Islet of Langerhans (tissue), 1 donor: ENCODE data around the gene ADRB1.

Experiments used
- FAIRE-seq: peaks from one replicate; lab custom pipeline; 2011; peaks lifted over from hg19 to GRCh38; lab: Jason Lieb, UNC

The ADRB1 gene

GRCh38 chr10:114026189-114027040 is 17.3 kb upstream of the ADRB1 start:
- no peak for FAIRE-seq

- no peak for FAIRE-seq
Observed at GRCh38 chr10:114027041-114027394, 16.6 kb upstream of the ADRB1 start.

GRCh38 chr10:114027951-114028350 is 15.7 kb upstream of the ADRB1 start:
- no peak for FAIRE-seq

GRCh38 chr10:114028425-114028824 is 15.2 kb upstream of the ADRB1 start:
- no peak for FAIRE-seq

GRCh38 chr10:114029655-114030054 is 14.0 kb upstream of the ADRB1 start:
- no peak for FAIRE-seq

- no peak for FAIRE-seq
Observed at GRCh38 chr10:114030140-114030539, 13.5 kb upstream of the ADRB1 start.

- FAIRE-seq = no peak
Observed at GRCh38 chr10:114031073-114031972, 12.3 kb upstream of the ADRB1 start.

- FAIRE-seq = no peak
Observed at GRCh38 chr10:114033566-114033965, 10.1 kb upstream of the ADRB1 start.

GRCh38 chr10:114034923-114035645 is 8.6 kb upstream of the ADRB1 start:
- no peak for FAIRE-seq

- FAIRE-seq = no peak
Observed at GRCh38 chr10:114035791-114036190, 7.9 kb upstream of the ADRB1 start.

- FAIRE-seq = no peak
Observed at GRCh38 chr10:114038819-114039218, 4.8 kb upstream of the ADRB1 start.

- FAIRE-seq = no peak
Observed at GRCh38 chr10:114041166-114041565, 2.5 kb upstream of the ADRB1 start.

GRCh38 chr10:114042895-114043531 is 653 bp upstream of the ADRB1 start:
- no peak for FAIRE-seq

- no peak for FAIRE-seq
Observed at GRCh38 chr10:114044247-114045135, 825 bp downstream of the ADRB1 start.

- no peak for FAIRE-seq
Observed at GRCh38 chr10:114045136-114046086, 1.7 kb downstream of the ADRB1 start.

- no peak for FAIRE-seq
Observed at GRCh38 chr10:114046087-114046458, 2.4 kb downstream of the ADRB1 start.

GRCh38 chr10:114048472-114048871 is 4.8 kb downstream of the ADRB1 start:
- no peak for FAIRE-seq

GRCh38 chr10:114051714-114052113 is 8.0 kb downstream of the ADRB1 start:
- no peak for FAIRE-seq

- no peak for FAIRE-seq
Observed at GRCh38 chr10:114052255-114052654, 8.6 kb downstream of the ADRB1 start.

GRCh38 chr10:114053946-114054345 is 10.3 kb downstream of the ADRB1 start:
- no peak for FAIRE-seq
